NOMO-1 treated with DMSO at 0.1 percent for 48 hours (cell line): ENCODE results near the gene GPR161.

Experiments
- DNase-seq: peaks from one replicate; lab custom pipeline; 2025; ENCODE audit not compliant: unreplicated experiment; lab: John Stamatoyannopoulos, UW

GPR161 gene

DNA sequence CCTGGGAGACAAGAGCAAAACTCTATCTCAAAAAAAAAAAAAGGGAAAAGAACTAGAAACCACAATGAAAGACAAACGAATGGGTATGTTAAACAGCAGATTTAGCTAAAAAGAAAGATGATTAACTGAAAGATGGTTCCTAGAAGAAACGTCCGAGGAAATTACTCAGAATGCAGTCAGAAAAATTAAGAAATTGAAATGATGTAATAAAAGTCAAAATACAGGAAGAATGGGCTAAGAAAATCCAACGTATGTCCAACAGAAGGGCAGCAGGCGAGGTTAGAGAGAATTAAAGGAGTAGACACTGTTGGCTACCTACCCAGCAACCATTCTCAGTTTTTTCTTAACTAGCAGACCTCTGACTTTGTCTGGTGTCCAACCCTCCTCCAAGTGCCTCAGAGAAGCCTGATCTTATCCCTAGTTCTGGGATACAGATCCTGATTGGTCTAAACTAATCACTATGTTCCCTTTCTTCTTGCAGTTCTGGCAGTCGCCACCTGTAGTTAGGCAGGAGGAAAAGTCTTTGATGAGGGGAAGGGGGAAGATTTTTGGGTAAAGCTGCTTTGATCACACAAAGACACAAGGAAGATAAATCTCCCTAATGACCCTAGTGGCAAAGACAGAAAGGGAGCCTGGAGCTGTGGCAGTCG lies 25.7 kb downstream of the GPR161 start:
- peak; percentile 18 for DNase-seq

DNA sequence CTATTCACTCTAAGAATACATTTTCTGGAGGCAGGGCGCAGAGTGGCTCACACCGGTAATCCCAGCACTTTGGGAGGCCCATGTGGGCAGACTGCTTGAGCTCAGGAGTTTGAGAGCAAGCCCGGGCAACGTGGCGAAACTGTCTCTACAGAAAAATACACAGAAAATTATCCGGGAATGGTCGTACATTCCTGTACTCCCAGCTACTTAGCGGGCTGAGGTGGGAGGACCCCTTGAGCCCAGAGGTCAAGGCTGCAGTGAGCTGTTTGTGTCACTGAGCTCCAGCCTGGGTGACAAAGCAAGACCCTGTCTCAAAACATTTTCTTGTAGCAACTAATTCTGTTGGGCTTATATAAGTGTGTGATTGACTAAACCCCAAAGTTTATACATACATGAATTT lies 30.5 kb downstream of the GPR161 start:
- DNase-seq: no peak

DNA sequence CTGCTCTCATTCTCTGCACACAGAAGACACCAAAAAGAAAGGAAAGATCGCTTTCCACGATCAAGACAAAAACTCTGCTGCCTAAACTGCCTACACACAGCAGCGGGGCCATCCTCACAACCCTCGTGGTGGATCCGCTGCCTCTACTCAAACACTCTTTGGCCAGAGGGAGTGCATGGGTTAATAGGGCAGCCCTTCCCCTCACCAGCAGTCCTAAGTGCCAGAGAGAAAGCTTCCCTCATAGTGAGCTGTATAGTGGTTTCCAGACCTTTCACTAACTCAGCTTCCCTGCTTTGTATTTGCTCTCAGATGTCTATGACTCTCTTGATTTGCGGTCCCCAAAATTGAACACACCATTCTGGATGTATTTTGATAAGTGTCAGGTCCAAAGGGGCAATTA lies 30.9 kb downstream of the GPR161 start:
- DNase-seq: no peak

DNA sequence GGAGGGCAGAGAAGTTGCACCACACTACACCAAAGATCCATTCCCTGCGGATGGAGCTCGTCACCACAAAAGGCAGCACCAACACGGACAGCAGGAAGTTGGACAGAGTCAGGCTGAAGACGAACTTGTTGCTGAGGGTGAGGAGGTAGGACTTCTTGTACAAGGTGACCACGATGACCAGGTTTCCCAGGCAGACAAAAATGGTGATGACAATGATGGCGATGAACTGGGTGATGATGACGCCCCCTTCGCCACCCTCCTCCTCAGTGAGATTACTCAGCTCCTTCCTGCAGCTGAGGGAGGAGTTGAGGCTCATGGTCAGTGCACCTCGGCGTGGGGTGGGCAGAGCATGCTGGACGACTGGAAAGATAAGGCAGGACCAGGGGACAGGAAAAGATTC lies 32.2 kb downstream of the GPR161 start:
- no peak for DNase-seq

DNA sequence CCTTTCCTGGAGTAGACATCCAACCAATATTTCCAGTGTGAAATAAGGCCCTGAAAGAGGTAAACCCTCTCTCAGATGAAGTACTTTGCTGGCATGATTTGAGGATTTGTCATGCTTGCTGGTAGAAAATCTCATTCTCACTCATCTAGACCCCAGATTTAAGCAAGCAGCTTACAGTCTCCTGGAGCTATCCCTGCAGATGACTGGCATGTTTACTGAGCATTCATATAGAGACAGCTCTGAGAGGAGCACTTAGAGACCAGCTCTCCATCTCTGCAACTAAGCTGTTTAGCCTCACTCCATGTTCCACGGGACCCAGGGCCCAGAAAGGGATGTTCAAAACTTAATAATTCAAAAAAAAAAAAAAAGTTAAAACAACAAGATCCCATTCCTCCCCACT lies 34.2 kb downstream of the GPR161 start:
- no peak for DNase-seq

DNA sequence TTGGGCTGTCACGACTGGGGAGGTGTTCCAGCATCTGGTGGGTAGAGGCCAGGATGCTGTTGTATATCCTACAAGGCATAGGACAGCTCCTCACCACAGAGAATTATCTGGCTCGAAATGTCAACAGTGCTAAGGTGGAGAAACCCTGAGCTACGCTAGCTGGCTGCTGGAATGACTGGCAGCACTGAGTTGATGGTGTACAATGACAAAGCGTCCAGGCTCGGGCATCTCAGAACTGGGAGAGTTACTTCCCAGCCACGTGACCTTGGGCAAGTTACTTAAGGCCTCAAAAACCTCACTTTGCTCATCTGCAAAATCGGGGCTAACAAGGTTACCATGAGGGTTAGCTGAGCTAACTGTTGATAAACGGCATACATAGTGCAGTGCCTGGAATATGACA lies 35.4 kb downstream of the GPR161 start:
- no peak for DNase-seq

DNA sequence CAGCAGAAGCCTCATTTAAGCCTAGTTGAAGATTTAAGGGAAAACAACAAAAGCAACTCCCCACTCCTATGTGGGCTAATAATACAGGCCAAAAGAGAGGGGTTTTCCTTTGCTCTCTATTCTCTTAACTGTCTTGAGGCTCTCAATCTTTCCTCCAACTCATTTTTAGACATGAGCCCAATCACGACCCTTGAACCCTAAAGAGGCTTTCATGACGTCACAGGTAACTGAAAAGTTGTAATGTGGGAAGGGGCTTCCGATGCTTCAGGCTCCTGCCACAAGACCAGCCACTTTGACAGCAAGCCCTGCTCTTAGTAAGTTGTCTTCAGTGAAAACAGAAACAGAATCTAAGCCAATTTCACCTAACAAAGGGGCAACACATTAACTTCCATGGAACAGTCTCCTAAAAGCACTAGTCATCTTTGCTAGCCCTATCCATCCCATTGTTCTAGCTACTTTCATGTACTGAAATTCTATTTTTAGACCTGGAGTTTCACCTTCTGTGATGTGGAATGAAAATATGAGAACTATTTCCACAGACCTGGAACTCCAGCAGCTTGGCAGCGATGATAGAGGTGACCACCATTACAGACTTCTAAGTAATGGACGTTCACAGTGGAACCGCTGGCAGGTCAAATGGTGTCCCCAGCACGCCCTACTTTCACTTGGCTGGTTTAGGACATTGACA lies 36.3 kb downstream of the GPR161 start:
- no peak for DNase-seq

DNA sequence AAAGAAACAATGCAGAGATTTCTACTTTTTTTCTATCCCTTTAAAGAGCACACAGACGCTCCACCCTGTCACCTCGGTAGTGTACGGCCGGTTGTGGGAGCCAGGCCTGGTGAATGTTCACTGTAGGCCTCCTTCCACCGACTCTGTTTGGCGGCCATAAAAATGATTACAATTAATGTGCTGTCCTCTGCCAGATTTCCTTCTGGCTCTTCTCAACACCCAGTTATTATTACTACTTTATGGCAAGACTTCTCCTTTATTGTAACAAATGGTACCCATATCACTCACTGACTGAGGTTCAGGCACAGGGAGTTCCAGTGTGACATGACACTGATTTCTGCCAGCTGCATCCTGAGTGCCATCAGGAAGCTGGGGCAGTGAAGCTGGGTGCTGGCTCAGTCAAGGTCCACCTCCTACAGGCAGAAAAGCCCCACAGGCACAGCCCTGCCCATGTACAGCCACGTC lies 37.4 kb downstream of the GPR161 start:
- DNase-seq: no peak

DNA sequence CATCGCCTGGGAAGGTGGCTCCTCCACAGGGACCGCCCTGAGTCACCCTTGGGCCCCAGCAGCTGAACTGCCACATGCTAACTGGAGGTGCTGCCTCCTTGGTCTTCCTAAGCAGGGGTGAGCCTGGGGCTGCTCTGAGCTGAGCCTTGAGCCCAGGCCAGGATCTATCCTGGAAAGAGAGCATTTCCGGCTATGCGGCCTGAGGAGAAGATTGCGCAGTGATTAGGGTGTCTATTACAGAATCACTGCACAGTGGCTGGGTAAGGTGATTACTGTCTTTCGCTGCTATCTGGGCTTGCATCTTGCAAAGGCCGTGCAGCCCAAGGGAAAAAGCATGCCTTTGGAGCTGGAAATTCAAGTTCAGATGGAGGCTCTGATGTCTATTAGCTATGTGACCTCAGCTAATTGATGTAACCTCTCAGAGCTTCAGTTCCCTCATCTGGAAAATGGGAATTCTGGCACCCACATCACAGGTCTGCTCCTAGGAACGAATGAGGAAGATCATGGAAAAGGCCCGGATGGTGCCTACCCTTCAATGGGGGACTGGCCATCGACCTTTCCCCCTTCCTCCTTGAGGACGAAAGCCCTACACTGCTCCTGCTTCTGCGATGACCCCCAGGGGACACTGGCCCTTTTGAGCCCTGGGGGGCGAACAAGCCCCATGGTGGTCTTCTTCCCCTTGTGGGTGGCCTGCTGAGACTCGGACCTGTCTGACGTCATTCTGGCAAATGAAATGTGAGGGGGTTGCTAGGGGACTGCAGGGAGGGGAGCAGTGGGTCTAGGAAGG lies 38.0 kb downstream of the GPR161 start:
- no peak for DNase-seq

DNA sequence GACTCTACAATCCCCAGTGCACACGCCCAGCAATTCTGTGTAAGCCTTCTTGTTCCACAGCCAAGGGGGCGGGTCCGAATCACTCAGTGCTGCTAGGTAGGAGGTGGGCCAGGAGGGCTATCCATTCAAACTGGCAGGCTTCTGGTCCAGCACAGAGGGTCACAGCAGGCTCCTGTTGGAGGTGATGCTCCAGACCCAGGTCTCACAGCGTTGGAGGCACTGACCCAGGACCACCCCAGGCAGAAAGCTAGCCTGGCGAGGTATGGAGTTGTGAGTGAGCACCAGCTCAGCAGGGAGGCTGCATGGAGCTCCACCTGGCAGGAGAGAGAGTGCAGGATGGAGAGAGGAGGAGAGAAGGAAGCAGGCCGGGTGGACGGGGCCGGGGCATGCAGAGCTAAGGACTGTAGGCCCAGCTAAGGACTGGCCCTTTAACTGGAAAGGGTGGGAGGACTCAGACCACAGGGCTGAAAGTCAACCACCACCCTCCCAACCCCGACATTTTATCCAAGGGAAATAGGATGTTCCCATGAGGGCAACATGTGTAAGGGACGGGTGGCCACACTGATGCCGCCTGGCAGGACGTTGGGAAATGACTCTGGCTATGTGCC lies 38.7 kb downstream of the GPR161 start:
- DNase-seq: no peak

DNA sequence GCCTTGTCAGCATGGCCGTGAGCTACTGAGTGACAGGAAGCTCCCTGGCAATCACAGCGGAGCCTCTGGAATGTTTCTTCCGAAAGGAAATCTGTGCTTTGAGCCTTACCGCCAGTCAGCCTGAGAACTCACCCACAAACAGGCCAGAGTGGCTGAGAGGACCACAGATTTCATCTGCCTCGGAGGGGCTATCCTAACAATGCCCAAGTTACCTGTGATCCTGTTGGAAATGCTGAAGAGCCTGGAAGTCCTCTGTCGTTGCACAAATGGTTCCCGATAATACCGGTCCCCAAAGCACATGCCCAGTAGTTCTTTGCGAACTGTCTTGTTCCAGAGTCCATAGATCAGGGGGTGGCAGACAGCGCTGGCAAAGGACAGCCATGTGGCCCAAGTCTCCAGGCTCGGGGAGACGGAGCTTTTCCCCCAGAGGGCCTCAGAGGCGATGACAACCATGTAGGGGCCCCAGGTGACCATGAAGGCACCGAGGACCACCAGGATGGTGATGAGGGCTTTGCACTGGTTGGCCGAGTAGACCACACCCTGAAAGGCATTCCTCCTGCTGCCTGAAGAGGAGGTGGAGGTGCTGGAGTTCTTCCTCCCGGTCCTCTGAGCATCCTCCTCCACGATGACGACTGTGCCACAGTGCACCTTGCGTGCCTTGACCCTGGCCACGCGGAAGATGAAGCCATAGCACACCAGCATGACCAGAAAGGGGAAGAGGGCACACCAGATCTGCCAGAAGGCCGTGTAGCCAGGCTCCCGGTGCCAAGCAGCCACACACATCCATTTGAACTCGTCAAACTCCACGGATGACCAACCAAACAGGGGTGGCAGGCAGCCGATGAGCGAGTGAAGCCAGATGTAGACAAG lies 40.2 kb downstream of the GPR161 start:
- no peak for DNase-seq

DNA sequence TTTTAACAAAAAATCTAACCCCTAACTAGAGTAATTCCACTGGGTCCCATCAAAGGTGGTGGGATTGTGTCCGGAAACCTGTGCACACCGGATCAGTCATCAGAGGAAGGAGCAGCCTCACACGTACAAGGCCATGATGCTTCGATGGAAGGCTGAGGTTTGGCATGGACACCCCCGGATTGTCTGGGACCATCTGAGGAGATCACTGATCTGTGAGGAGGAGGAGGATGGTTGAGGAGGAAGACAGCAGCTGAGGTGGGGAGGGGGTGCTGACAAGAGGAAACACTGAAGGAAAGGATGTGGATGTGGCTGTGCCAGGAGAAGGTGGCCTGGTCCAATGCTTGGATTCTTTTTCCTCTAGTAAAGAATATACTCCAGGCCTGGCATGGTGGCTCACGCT lies 41.3 kb downstream of the GPR161 start:
- DNase-seq: no peak

DNA sequence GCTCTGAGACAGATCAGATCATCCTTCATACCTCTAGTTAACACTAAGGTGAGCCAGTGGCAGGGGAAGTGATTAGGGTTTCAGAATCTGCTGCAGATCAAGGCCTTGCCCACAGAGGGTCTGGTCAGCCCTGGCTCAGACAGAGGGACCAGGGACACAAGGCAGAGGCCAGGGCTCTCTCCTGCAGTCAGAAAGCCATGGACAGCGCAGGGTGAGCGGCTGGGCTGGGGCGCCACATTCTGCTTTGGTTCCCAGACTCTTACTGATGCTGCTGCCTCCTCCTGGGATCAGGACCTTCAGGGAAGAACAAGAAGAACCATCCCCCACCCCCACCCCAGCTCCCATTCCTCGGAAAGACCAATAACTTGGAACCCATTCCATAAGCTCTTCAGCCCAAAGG lies 43.1 kb downstream of the GPR161 start:
- no peak for DNase-seq

DNA sequence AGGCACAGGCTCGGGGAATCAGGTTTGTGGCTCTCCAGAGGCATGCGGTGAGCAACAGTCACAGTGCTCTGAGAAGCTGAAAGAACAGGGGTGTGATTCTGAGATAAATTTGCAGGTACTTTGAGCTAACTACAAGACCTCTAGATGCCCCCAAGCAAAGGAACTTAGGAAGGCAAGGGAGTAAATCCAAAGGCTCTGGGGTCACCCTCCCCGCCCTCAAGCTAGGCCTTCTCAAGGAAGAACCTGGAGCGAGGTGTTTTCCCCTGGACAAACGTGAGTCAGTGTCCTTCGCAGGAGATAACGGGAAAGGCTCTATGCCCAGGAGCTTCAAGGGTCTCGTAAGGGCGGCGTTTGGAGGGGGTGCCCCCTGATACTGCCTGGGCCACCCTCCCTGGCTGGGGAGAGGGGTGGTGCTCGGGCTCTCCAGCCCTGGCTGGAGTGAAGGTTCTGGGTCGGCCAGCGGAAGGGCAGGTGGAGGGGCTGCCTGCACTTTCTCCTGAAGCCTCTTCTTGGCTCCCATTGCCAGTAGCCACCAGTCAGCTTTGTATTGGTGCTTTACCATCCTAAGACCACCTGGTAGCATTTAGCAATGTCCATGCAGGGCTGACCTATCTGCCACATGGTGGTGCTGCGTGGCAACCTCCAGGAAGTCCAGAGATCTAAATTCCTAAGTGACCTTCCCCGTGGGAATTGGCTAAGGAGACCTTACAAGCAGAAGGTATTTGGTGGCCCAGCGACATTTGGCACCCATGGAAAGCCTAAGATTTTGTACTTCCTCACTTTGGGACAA lies 44.0 kb downstream of the GPR161 start:
- no peak for DNase-seq

DNA sequence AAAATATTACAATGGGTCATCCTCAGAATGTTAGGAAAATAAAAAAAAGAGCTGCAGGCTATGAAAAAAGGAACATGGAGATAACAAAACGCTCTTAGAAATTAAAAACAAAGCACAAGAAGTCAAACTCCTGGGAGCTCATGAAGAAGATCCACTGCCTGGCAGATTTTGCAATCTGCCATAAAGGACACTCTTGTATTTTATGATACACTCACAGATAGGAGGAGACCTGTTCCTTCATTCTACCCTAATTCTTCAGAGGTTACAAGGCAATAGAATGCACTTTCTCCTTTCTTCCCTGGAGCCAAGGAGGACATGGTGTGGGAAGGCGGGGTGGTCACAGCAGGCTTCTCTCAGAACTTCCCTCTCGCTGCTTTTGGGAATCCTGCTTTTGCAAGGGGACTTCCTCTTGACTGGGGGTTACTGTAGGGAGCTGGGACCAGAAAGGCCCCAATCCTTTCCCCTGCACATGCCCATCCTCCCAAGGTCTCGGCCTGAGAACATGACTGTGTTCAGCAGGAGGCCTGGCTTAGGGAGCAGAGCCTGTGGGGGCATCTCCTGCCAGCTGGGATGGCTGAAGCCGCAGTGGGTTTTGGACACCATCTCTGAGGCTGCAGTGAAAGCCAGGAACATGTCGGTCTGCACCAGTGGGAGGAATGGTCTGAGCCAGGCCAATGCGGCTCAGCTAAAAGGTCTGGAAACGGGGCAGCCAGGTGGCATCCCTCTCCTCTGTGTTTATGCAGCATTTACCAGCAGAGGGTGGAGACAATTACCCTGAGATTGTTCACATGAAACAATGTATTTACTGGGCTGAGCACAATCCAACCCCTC lies 44.8 kb downstream of the GPR161 start:
- no peak for DNase-seq

DNA sequence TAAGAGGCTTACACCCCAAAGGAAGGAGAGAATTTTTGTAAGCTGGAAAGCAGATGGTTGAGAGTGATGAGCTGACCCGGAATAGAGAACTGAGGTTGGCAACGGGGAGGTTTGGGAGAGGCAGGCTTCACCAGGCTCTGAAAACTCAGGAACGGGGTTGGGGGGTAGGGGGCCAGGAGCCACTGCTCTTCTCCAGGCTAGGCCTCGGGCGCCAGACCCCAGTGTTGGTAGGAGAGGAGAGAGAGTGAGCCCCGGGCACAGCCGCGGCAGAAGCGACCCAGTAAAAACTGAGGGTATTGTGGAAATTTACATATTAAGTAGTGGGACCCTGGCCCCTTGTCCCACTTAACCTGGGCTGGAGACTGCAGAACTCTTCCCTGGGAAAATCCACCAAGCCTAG lies 45.7 kb downstream of the GPR161 start:
- no peak for DNase-seq

DNA sequence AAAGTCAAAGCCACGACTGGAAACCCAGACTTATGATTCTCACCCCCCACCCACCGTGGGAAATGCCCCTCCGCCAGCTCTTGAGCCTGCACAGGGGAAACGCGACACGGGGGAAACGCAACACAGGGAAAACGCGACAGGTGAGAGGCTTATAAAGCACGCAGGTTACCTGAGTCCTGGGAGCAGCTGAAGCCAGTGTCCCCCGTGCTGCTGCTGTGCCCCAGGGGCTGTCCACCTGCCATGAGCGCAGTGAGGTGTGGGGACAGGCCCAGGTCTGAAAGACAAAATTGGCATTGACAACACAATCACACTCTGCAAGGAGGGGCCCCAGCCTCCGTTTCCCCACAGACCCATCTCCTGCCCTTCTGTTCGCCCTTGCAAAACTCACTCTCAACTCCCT lies 46.3 kb downstream of the GPR161 start:
- DNase-seq: no peak

DNA sequence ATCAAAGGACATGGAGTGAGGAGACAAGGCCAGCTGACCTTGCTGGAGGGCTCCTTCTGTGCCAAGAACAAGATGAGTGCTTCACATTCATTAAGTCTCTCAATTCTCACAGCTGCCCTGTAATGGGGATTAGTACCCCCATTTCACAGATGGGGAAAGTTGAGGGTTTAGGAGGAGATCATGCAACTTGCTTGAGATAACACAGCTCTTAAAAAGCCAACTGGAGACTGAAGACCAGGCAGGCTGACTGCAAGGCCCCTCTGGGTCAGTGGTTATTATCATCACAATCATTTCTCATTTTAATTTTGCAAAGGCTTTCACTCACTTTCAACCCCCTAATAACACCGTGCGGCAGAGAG lies 46.8 kb downstream of the GPR161 start:
- DNase-seq: no peak

DNA sequence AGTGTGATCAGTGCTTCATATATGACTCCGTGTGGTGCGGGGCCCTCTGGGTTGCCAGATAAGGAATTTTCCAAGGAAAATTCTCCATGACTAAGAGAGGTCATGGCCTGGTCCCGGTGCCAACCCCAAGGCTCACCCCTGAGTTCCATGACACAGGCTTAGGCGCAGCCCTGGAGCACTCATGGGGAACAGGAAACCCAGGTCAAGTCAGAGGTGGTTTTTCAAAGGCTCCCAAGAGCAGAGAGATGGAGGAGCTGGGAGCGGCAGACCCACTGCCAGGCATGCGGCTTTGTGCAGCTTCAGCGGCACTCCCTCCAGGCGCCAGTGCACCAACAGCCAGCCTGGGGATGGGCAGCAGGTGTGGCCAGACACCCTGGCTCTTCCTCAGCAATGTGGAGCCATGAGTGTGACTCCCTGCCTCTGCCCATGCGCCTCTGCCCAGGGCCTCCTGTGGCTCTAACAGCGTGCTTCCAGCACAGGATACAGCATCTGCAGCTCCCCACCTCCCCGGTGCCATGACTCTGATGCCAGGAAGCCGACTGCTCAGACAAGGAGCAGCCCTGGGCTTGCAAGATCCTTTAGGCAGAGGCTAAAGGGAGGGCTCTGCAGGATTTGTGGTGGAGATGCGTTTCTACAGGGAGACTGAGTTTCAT lies 47.3 kb downstream of the GPR161 start:
- DNase-seq: no peak
